GM12878 (cell line): Measurements from ENCODE around the gene PCNX4. TPM values are rescaled to one million over a fixed set of nuclear protein-coding genes. Genes with fewer than 3 reads are reported as not detected.

Experiments
- ATAC-seq: fragments of 200-7000 bp; cut with Tn5 transposase; 3 replicates; pipeline ENCODE4 v1.9.1; 2020; ENCODE audit warnings: mild to moderate bottlenecking, moderate library complexity
- BruUV-seq: library from RNA; stranded (reverse); fragments of 400-500 nt; replicated peaks from 2 replicates; lab custom pipeline; 2021; lab: Mats Ljungman, UMichigan
- CTCF ChIA-PET: fragments of 300-600 bp; sonication (Branson Sonifier 250); formaldehyde crosslinking; extraction: SDS; loops from one replicate; lab custom pipeline; 2021; ENCODE audit warnings: inconsistent platforms; lab: Yijun Ruan, JAX
- POLR2A ChIA-PET: fragments of 350-600 bp; formaldehyde crosslinking; extraction: SDS; loops from one replicate; lab custom pipeline; 2021; ENCODE audit warnings: inconsistent platforms; lab: Charles Lee
- RAD21 ChIA-PET: fragments of 300-600 bp; sonication (Branson Sonifier 250); formaldehyde crosslinking; loops from one replicate; lab custom pipeline; 2023; ENCODE audit warnings: antibody characterized with exemption; ENCODE audit not compliant: unreplicated experiment; lab: Charles Lee
- SMC1A ChIA-PET: fragments of 300-600 bp; sonication (Branson Sonifier 250); formaldehyde crosslinking; loops from one replicate; lab custom pipeline; 2023; ENCODE audit not compliant: unreplicated experiment, uncharacterized antibody; lab: Charles Lee
- DNase-seq: peaks from one replicate; pipeline ENCODE4 v3.0.0-alpha.2; 2011; ENCODE audit warnings: low read depth, low spot score
- FAIRE-seq: peaks from 3 replicates; lab custom pipeline; 2011; peaks lifted over from hg19 to GRCh38; lab: Jason Lieb, UNC
- H2AFZ ChIP-seq: 2 replicates; pipeline ENCODE4 v1.6.0; 2011; ENCODE audit warnings: low read depth, low read length, control low read depth; ENCODE audit not compliant: control insufficient read depth
- H3K27ac ChIP-seq: 2 replicates; pipeline ENCODE4 v1.5.1; 2011; ENCODE audit warnings: control low read depth; ENCODE audit not compliant: control insufficient read depth, insufficient read depth
- H3K27me3 ChIP-seq, 2 experiments: replicated peaks in 1 of 2; 2 replicates each; pipeline versions ENCODE4 v1.6.0 to v1.6.1; 2011; ENCODE audit warnings: low read length in 1 of 2; ENCODE audit not compliant: control insufficient read depth in 2 of 2, insufficient read depth in 2 of 2
- H3K36me3 ChIP-seq, 2 experiments: 2 replicates each; pipeline ENCODE4 v1.5.1; 2011; ENCODE audit warnings: low read length in 1 of 2; ENCODE audit not compliant: control insufficient read depth in 2 of 2, insufficient read depth in 2 of 2
- H3K4me1 ChIP-seq: 2 replicates; pipeline ENCODE4 v1.6.1; 2011; ENCODE audit warnings: mild to moderate bottlenecking, low read length, moderate library complexity, mixed read lengths; ENCODE audit not compliant: control insufficient read depth, insufficient read depth
- H3K4me2 ChIP-seq: 2 replicates; pipeline ENCODE4 v1.6.0; 2011; ENCODE audit warnings: control low read depth; ENCODE audit not compliant: control insufficient read depth, insufficient read depth
- H3K4me3 ChIP-seq: fragments of 200-600 bp; sonication (generic); 2 replicates; pipeline ENCODE4 v1.5.1; 2016
- H3K79me2 ChIP-seq: 2 replicates; pipeline ENCODE4 v1.6.0; 2011; ENCODE audit warnings: low read length; ENCODE audit not compliant: control insufficient read depth, insufficient read depth
- H3K9ac ChIP-seq: 2 replicates; pipeline ENCODE4 v1.8.0; 2011; ENCODE audit warnings: low read length, control low read depth, mixed read lengths; ENCODE audit not compliant: control insufficient read depth, insufficient read depth
- H3K9me3 ChIP-seq: replicated peaks from 3 replicates; pipeline ENCODE4 v1.5.1; 2011; ENCODE audit warnings: mild to moderate bottlenecking, low read length; ENCODE audit not compliant: control insufficient read depth, insufficient read depth
- H4K20me1 ChIP-seq: 2 replicates; pipeline ENCODE4 v1.6.0; 2011; ENCODE audit not compliant: control insufficient read depth, insufficient read depth
- CBX3 ChIP-seq: fragments of 200-600 bp; sonication (generic); IDR thresholded peaks from 2 replicates; pipeline ENCODE4 v1.6.1; 2016; ENCODE audit warnings: low read depth, borderline replicate concordance
- ETV6 ChIP-seq, 2 experiments: fragments of 450-650 bp in 1 of 2; IDR thresholded peaks in 1 of 2; conservative IDR thresholded peaks in 1 of 2; 2 replicates each; pipeline ENCODE4 v1.6.1; 2014; ENCODE audit warnings: antibody characterized with exemption in 1 of 2, borderline replicate concordance in 1 of 2, low read depth in 1 of 2, mild to moderate bottlenecking in 1 of 2, moderate library complexity in 1 of 2
- FOXM1 ChIP-seq: IDR thresholded peaks from 2 replicates; pipeline ENCODE4 v1.6.1; 2012; ENCODE audit warnings: low read depth, mild to moderate bottlenecking, inconsistent platforms, low read length, moderate library complexity
- GATAD2B ChIP-seq: fragments of 450-650 bp; conservative IDR thresholded peaks from 2 replicates; pipeline ENCODE4 v1.6.1; 2017; ENCODE audit warnings: low read depth, mild to moderate bottlenecking, moderate library complexity
- HDAC2 ChIP-seq: fragments of 200-600 bp; sonication (generic); IDR thresholded peaks from 2 replicates; pipeline ENCODE4 v1.6.1; 2017
- JUNB ChIP-seq: IDR thresholded peaks from 2 replicates; pipeline ENCODE4 v1.6.1; 2016; ENCODE audit warnings: antibody characterized with exemption, mild to moderate bottlenecking
- JUND ChIP-seq: IDR thresholded peaks from 2 replicates; pipeline ENCODE4 v1.6.1; 2012; ENCODE audit warnings: low read depth, mild to moderate bottlenecking, low read length, improper control_type of control experiment, moderate library complexity
- MEF2A ChIP-seq: IDR thresholded peaks from 2 replicates; pipeline ENCODE4 v1.6.1; 2011; ENCODE audit warnings: low read depth, mild to moderate bottlenecking, low read length, moderate library complexity; ENCODE audit not compliant: insufficient read depth
- MEF2B ChIP-seq: fragments of 450-650 bp; IDR thresholded peaks from 2 replicates; pipeline ENCODE4 v1.6.1; 2018; ENCODE audit warnings: mild to moderate bottlenecking, moderate library complexity; ENCODE audit not compliant: partially characterized antibody, poor library complexity, severe bottlenecking
- NR2C1 ChIP-seq: fragments of 450-650 bp; IDR thresholded peaks from 2 replicates; pipeline ENCODE4 v1.6.1; 2017; ENCODE audit warnings: antibody characterized with exemption, mild to moderate bottlenecking, moderate library complexity
- RB1 ChIP-seq: fragments of 450-650 bp; formaldehyde crosslinking; IDR thresholded peaks from 2 replicates; pipeline ENCODE4 v1.6.1; 2017; ENCODE audit warnings: mild to moderate bottlenecking, borderline replicate concordance
- RFX5 ChIP-seq: IDR thresholded peaks from 2 replicates; pipeline ENCODE4 v1.6.1; 2011; ENCODE audit warnings: low read depth, low read length, improper control_type of control experiment
- RUNX3 ChIP-seq: IDR thresholded peaks from 2 replicates; pipeline ENCODE4 v1.6.1; 2012; ENCODE audit warnings: low read length, inconsistent platforms
- SIN3A ChIP-seq: IDR thresholded peaks from 2 replicates; pipeline ENCODE4 v1.6.1; 2012; ENCODE audit warnings: low read depth, low read length, improper control_type of control experiment
- SIX5 ChIP-seq: IDR thresholded peaks from 2 replicates; pipeline ENCODE4 v1.6.1; 2011; ENCODE audit warnings: mild to moderate bottlenecking, low read depth, low read length, moderate library complexity; ENCODE audit not compliant: severe bottlenecking
- SPI1 ChIP-seq: IDR thresholded peaks from 2 replicates; pipeline ENCODE4 v1.6.1; 2011; ENCODE audit warnings: low read depth, mild to moderate bottlenecking, low read length, moderate library complexity, borderline replicate concordance; ENCODE audit not compliant: insufficient read depth
- STAT1 ChIP-seq: fragments of 450-650 bp; conservative IDR thresholded peaks from 2 replicates; pipeline ENCODE4 v1.6.1; 2014; ENCODE audit warnings: antibody characterized with exemption, mild to moderate bottlenecking
- TAF1 ChIP-seq: IDR thresholded peaks from 2 replicates; pipeline ENCODE4 v1.6.1; 2011; ENCODE audit warnings: mild to moderate bottlenecking, low read depth, low read length, borderline replicate concordance
- ZNF274 ChIP-seq: IDR thresholded peaks from one replicate; pipeline ENCODE4 v1.8.0; 2011; ENCODE audit not compliant: insufficient read length, insufficient read depth
- ZNF622 ChIP-seq: fragments of 450-650 bp; IDR thresholded peaks from 2 replicates; pipeline ENCODE4 v1.6.1; 2017; ENCODE audit warnings: mild to moderate bottlenecking, inconsistent platforms
- WGBS: methylation state at CpG from one replicate; pipeline ENCODE4 v1.1.6; 2016; ENCODE audit warnings: low lambda C conversion rate; ENCODE audit not compliant: insufficient replicate concordance, insufficient coverage; ENCODE audit errors: missing lambda C conversion rate; 5-methylcytosine and 5-hydroxymethylcytosine counted together
- in situ Hi-C: fragments of 300-500 bp; cut with MboI; formaldehyde crosslinking; loops from 9 replicates; pipeline ENCODE4 v1.14.3; 2018; ENCODE audit warnings: mixed read lengths
- intact Hi-C: fragments of 100-400 bp; cut with micrococcal nuclease; formaldehyde crosslinking; loops from one replicate; pipeline ENCODE4 v1.14.2; 2022; ENCODE audit not compliant: unreplicated experiment
- polyA plus RNA-seq, 11 experiments: library from polyadenylated mRNA; depleted of rRNA in 4 of 11; unstranded in 6 of 11; stranded (reverse) in 5 of 11; fragments of >200 nt; fragmentation: Nextera tagmentation in 4 of 11; fragmentation: Illumina TruSeq in 1 of 11; extraction: Ambion mirVana in 4 of 11; extraction: Trizol in 1 of 11; gene quantifications; 1 replicate in 1 of 11; 2 replicates in 10 of 11; pipeline versions ENCODE4 v1.2.1 to v1.2.3, GENCODE V29; 2011 to 2016; ENCODE audit warnings: inconsistent platforms in 2 of 11, missing spikeins in 2 of 11, low read depth in 1 of 11
- total RNA-seq, 4 experiments: library from RNA; depleted of rRNA in 3 of 4; stranded (reverse); fragments of >200 nt in 3 of 4; fragmentation: Illumina TruSeq in 1 of 4; extraction: Trizol in 1 of 4; gene quantifications; 2 replicates each; pipeline versions ENCODE4 v1.2.1 to v1.2.3, GENCODE V29; 2013 to 2021
- TF ChIP-seq, protein P1 (sequence below): fragments of 450-650 bp; formaldehyde crosslinking; IDR thresholded peaks from 2 replicates; pipeline ENCODE4 v1.4.0; 2022; ENCODE audit warnings: mild to moderate bottlenecking, moderate library complexity

PCNX4 gene
- total and polyA plus RNA-seq, 10 of the 15 experiments (the other 5 are each of a cell fraction or from before 2014, with no cell fraction given), result 13.8 to 56.6 (median 39.4) TPM

- POLR2A ChIA-PET, result interaction anchor here (0.5 to 1.6 kb wide), 6 partner anchors 14 to 141 kb away, joined by 3 to 6 read pairs (median 4); partner anchors contain the start of gene PPM1A
- ATAC-seq (peak; percentile 69), FAIRE-seq (no peak)
- TF ChIP-seq SIN3A (no peak), ETV6 (conservative IDR thresholded peaks at IDR 0.05 in 1 of 2, IDR thresholded peaks at IDR 0.05 in 1 of 2; ENCODE audit: borderline replicate concordance in 1 of 2, low read depth in 1 of 2) (no peak), HDAC2 (no peak), TAF1 (no peak), FOXM1 (no peak), CBX3 (no peak), RB1 (no peak), SPI1 (no peak), ZNF622 (no peak), ZNF274 (no peak), RUNX3 (peak; percentile 7; the same call in 1 of the 2 replicates), SIX5 (no peak), GATAD2B (no peak), RFX5 (no peak), MEF2A (0 out of 2 replicates have a peak, but pooled peaks have one; percentile 28), JUNB (peak; percentile 84), NR2C1 (no peak), MEF2B (peak; percentile 41), JUND (0 out of 2 replicates have a peak, but pooled peaks have one; percentile 57), STAT1 (no peak)
- TF ChIP-seq, protein P1, sequence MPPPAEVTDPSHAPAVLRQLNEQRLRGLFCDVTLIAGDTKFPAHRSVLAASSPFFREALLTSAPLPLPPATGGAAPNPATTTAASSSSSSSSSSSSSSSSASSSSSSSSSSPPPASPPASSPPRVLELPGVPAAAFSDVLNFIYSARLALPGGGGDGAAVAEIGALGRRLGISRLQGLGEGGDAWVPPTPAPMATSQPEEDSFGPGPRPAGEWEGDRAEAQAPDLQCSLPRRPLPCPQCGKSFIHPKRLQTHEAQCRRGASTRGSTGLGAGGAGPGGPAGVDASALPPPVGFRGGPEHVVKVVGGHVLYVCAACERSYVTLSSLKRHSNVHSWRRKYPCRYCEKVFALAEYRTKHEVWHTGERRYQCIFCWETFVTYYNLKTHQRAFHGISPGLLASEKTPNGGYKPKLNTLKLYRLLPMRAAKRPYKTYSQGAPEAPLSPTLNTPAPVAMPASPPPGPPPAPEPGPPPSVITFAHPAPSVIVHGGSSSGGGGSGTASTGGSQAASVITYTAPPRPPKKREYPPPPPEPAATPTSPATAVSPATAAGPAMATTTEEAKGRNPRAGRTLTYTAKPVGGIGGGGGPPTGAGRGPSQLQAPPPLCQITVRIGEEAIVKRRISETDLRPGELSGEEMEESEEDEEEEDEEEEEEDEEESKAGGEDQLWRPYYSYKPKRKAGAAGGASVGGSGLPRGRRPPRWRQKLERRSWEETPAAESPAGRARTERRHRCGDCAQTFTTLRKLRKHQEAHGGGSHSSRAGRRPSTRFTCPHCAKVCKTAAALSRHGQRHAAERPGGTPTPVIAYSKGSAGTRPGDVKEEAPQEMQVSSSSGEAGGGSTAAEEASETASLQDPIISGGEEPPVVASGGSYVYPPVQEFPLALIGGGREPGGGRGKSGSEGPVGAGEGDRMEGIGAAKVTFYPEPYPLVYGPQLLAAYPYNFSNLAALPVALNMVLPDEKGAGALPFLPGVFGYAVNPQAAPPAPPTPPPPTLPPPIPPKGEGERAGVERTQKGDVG (CRISPR knock-in tag), result no peak
Observed at GRCh38 chr14:60189923-60190840, 98.5 kb downstream of the PCNX4 start.

More at GRCh38 chr14:60189923-60190840, 98.5 kb downstream of the PCNX4 start:
- H3K4me1 ChIP-seq, result peaks cover 10% of the 10 kb centered on the region; the same call in 1 of the 2 replicates
- H3K27me3 ChIP-seq, result no peaks in the 10 kb centered on the region
- CTCF ChIA-PET, result interaction anchor here (0.6 to 12.5 kb wide), 19 partner anchors 7 to 836 kb away, joined by 3 to 231 read pairs (median 4); no protein-coding TSS in a partner anchor
- no peak overlapping the region for H3K4me2 ChIP-seq
- RAD21 ChIA-PET, result interaction anchor here (0.6 to 11.0 kb wide), 11 partner anchors 10 to 371 kb away, joined by 3 to 153 read pairs (median 4); partner anchors contain the start of genes DHRS7 and PPM1A
- H3K36me3 ChIP-seq, result no peaks in the 10 kb centered on the region
- H3K79me2 ChIP-seq, result no peaks in the 10 kb centered on the region
- in situ Hi-C loops (loop anchor here (5.0 kb wide), 4 partner anchors 128 to 558 kb away; no protein-coding TSS in a partner anchor), intact Hi-C loops (loop anchor here (5.0 kb wide), 1 partner anchor 137 kb away; no protein-coding TSS in a partner anchor)
- SMC1A ChIA-PET, result interaction anchor here (0.6 to 12.2 kb wide), 25 partner anchors 10 to 435 kb away, joined by 3 to 199 read pairs (median 4); no protein-coding TSS in a partner anchor
- H3K27ac ChIP-seq, result peak overlapping the region; percentile 8; the same call in 1 of the 2 replicates
- WGBS, result 68% methylated on average over 4 of the region's 4 CpGs
- no peak for DNase-seq
- H3K9ac ChIP-seq, result no peak overlapping the region
- H4K20me1 ChIP-seq, result no peaks in the 10 kb centered on the region
- H3K4me3 ChIP-seq, result no peak overlapping the region
- H3K9me3 ChIP-seq, result no peaks in the 10 kb centered on the region
- H2AFZ ChIP-seq, result peak overlapping the region; percentile 52
- BruUV-seq, result no TSS peak
